ENCODE results near the gene MYRF.
A peak's percentile ranks its signal among the peaks of the same experiment; 100 is the strongest.

The MYRF gene

DNA sequence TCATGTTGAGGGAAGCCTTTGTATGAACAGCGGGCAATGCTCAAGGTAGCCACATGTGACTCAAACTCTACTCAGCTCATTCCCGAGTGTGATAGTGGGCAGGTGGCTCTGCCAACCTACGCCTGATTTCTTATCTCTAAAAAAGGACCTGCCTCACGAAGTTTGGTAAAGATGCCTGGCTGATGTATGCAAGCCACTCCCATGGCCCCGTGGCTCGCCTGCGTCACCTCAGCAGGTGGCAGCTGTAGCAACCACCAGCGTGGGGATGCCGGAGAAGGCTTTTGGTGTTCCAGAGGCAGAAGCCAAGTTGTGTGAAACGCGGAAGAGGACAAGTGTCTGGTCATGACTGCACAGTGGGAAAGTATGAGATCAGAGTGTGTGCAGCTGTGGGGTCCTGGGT is 81.0 kb downstream of the MYRF start:
- H3K27ac ChIP-seq (ENCODE audit: low read length) = peak overlapping the region; percentile 64

DNA sequence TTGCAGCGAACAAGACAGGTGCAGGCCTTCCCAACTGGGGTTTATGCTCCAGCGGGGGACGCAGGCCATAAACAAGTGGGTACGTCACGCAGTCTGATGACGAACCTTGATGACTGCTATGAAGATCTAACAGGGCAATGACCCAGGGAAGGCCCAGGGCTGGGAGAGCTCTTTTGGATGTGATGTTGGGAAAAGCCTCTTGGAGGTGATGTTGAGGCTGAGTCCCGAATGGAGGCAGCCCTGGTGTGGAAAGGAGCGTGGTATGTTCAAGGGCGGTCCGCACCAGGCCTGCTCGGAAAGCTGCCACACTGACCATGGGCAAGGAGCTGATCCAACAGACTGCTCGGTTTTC is 81.5 kb downstream of the MYRF start:
- H3K27ac ChIP-seq (ENCODE audit: low read length) = peak overlapping the region; percentile 64
- no peaks in the 10 kb centered on the region for H3K9me3 ChIP-seq (ENCODE audit: control insufficient read depth in 1 of 2, low read length in 2 of 2)
- no peaks in the 10 kb centered on the region for H3K36me3 ChIP-seq (ENCODE audit: control insufficient read depth in 1 of 2, insufficient read depth in 2 of 2, low read length in 2 of 2)
- peaks cover 0 to 2% of the 10 kb centered on the region in 2 donors for H3K4me1 ChIP-seq (ENCODE audit: control insufficient read depth in 1 of 2, insufficient read depth in 2 of 2, low read length in 2 of 2)
- no peak overlapping the region for H3K4me3 ChIP-seq (ENCODE audit: low read depth in 1 of 2, low read length in 2 of 2)
- no peaks in the 10 kb centered on the region for H3K27me3 ChIP-seq (ENCODE audit: low read depth, low read length)

More for the DNA sequence above, 81.0 kb downstream of the MYRF start:
- Histone ChIP-seq H3K9me3 (ENCODE audit: control insufficient read depth in 1 of 2, low read length in 2 of 2) (no peaks in the 10 kb centered on the region), H3K27me3 (ENCODE audit: low read depth, low read length) (no peaks in the 10 kb centered on the region), H3K4me1 (ENCODE audit: control insufficient read depth in 1 of 2, insufficient read depth in 2 of 2, low read length in 2 of 2) (peaks cover 0 to 6% of the 10 kb centered on the region in 2 donors), H3K36me3 (ENCODE audit: control insufficient read depth in 1 of 2, insufficient read depth in 2 of 2, low read length in 2 of 2) (no peaks in the 10 kb centered on the region), H3K4me3 (ENCODE audit: low read depth in 1 of 2, low read length in 2 of 2) (no peak overlapping the region)

DNA sequence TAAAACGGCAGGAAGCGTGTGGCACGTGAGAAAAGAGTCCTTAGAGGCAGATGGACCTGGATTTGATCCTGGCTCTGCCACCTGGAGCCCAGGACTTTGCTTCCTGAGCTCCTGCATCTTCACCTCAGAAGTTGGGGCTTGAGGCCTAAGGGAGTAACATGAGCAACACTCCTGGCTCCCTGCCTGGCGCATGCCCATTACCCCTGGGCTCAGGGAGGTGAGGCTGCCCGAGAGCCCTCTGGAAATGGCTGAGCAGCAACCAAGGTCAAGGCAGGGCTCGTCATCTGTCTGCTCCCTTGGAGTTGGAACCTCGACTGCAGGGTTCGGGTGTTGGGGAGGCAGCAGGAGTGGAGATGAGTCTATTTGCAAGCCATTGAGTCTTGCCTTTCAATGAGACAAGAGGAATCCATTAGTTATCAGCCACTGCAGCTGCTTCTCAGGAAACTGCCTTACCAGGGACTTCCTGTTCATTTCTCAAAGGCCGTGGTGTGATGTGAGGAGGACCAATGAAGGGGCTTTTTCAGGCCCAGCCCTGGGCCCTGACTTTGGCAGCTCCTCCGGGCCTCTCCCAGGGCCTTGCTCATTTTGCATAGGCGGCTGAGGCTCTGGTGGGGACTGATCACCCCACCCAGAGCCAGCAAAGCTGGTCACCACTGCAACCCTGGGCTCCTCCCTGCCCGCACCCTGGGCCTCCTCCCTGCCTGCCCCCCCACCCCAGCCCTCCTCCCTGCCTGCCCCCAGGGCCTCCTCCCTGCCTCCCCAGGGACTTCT is 82.0 kb downstream of the MYRF start:
- no peaks in the 10 kb centered on the region for H3K36me3 ChIP-seq (ENCODE audit: control insufficient read depth in 1 of 2, insufficient read depth in 2 of 2, low read length in 2 of 2)
- H3K27ac ChIP-seq (ENCODE audit: low read length) = peak overlapping the region; percentile 64
- H3K4me3 ChIP-seq (ENCODE audit: low read depth in 1 of 2, low read length in 2 of 2) = no peak overlapping the region
- H3K9me3 ChIP-seq (ENCODE audit: control insufficient read depth in 1 of 2, low read length in 2 of 2) = no peaks in the 10 kb centered on the region
- H3K27me3 ChIP-seq (ENCODE audit: low read depth, low read length) = no peaks in the 10 kb centered on the region
- no peaks in the 10 kb centered on the region for H3K4me1 ChIP-seq (ENCODE audit: control insufficient read depth in 1 of 2, insufficient read depth in 2 of 2, low read length in 2 of 2)

DNA sequence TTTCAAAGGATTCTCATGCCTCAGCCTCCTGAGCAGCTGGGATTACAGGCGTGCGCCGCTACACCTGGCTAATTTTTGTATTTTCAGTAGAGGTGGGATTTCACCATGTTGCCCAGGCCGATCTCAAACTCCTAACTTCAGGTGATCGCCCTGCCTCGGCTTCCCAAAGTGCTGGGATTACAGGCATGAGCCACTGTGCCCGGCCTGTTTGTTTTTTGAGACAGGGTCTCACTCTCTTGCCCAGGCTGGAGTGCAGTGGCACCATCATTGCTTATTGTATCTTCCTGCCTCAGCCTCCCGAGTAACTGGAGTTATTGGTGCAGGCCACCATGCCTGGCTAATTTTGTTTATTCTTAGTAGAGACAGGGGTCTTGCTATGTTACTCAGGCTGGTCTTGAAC is 83.8 kb downstream of the MYRF start:
- no peak overlapping the region for H3K4me3 ChIP-seq (ENCODE audit: low read depth in 1 of 2, low read length in 2 of 2)
- peaks cover 0 to 11% of the 10 kb centered on the region in 2 donors for H3K36me3 ChIP-seq (ENCODE audit: control insufficient read depth in 1 of 2, insufficient read depth in 2 of 2, low read length in 2 of 2)
- no peaks in the 10 kb centered on the region for H3K27me3 ChIP-seq (ENCODE audit: low read depth, low read length)
- no peak overlapping the region for H3K27ac ChIP-seq (ENCODE audit: low read length)
- H3K9me3 ChIP-seq (ENCODE audit: control insufficient read depth in 1 of 2, low read length in 2 of 2) = no peaks in the 10 kb centered on the region
- H3K4me1 ChIP-seq (ENCODE audit: control insufficient read depth in 1 of 2, insufficient read depth in 2 of 2, low read length in 2 of 2) = no peaks in the 10 kb centered on the region

DNA sequence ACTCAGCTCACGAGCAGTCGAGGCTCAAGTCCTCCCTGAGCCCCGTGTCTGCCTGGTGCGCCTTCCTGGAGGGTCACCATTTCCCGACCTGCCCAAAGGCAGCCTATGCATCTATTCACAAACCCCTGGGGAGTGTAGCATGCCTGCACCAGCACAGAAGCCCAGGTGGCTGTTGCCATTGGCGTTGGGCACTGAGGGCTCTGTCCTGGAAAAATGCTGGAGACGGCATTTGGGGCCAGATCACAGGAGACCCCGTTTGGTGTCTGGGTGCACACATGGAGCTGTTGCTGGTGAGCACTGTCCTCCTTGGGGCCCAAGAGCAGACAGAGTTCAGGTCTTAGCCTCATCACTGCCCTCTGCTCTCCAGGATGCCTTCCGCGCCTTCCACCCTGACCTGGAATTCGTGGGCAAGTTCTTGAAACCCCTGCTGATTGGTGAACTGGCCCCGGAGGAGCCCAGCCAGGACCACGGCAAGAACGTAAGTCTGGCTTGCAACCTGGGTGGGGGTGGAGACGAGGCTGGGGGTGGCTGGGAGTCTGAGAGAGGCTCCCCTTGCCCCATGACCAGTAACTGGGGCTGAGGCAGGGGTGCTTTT is 85.1 kb downstream of the MYRF start:
- Histone ChIP-seq H3K9me3 (ENCODE audit: control insufficient read depth in 1 of 2, low read length in 2 of 2) (no peaks in the 10 kb centered on the region), H3K4me1 (ENCODE audit: control insufficient read depth in 1 of 2, insufficient read depth in 2 of 2, low read length in 2 of 2) (no peaks in the 10 kb centered on the region), H3K27me3 (ENCODE audit: low read depth, low read length) (no peaks in the 10 kb centered on the region), H3K4me3 (ENCODE audit: low read depth in 1 of 2, low read length in 2 of 2) (no peak overlapping the region), H3K27ac (ENCODE audit: low read length) (no peak overlapping the region), H3K36me3 (ENCODE audit: control insufficient read depth in 1 of 2, insufficient read depth in 2 of 2, low read length in 2 of 2) (peaks cover 7 to 19% of the 10 kb centered on the region in 2 donors)
